ENCODE results near the gene NFIA.

- TF ChIP-seq EZH2 (IDR thresholded peaks at IDR 0.05) (no peak), POLR2AphosphoS5 (IDR thresholded peaks at IDR 0.05; ENCODE audit: borderline replicate concordance, low read depth, low read length) (no peak), FOXP2 (optimal IDR thresholded peaks at IDR 0.05; ENCODE audit: control extremely low read depth, extremely low read length, insufficient read depth) (no peak)
Measured at GRCh38 chr1:61449410-61449809, 367.0 kb downstream of the NFIA start.
